ENCODE results near the gene MYBPC3.

MYBPC3 gene

GRCh38 chr11:47356129-47356997, 3.9 kb upstream of the MYBPC3 start:
- no peak for DNase-seq

GRCh38 chr11:47355283-47356128, 3.0 kb upstream of the MYBPC3 start:
- no peak for DNase-seq

- no peak for DNase-seq
Measured at GRCh38 chr11:47354913-47355282, 2.4 kb upstream of the MYBPC3 start.

GRCh38 chr11:47353978-47354774, 1.7 kb upstream of the MYBPC3 start:
- no peak for DNase-seq

GRCh38 chr11:47351156-47352126, 1.1 kb downstream of the MYBPC3 start:
- no peak for DNase-seq

GRCh38 chr11:47350315-47350714, 2.2 kb downstream of the MYBPC3 start:
- DNase-seq = no peak

DNA sequence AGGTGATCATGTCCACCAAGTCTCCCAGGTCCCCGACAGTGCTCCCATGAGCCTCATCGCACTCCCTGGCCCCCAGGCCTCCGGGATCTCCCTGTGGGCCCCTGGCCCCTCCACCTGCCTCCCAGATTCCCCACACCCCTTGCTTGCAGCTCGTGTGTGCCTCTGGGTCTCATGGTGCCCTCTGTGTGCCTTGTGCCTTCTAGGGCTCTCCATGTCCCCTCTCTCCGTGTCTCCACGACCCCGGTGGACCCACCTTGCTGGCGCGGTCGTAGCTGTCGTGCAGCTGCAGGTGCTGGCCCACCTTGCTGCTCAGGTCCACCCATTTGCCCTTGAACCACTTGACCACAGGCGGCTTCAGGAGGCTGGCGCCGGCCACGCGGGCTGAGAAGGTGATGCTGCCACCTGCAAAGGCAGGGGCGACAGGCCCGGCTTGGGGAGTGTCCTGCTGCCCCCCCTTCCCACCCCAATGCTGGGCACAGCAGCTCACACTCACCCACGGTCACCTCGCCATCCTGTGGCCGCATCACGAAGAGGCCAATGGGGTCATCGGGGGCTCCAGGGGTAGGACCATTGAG, 2.9 kb downstream of the MYBPC3 start:
- no peak for DNase-seq

GRCh38 chr11:47348859-47349258, 3.6 kb downstream of the MYBPC3 start:
- DNase-seq = no peak

DNA sequence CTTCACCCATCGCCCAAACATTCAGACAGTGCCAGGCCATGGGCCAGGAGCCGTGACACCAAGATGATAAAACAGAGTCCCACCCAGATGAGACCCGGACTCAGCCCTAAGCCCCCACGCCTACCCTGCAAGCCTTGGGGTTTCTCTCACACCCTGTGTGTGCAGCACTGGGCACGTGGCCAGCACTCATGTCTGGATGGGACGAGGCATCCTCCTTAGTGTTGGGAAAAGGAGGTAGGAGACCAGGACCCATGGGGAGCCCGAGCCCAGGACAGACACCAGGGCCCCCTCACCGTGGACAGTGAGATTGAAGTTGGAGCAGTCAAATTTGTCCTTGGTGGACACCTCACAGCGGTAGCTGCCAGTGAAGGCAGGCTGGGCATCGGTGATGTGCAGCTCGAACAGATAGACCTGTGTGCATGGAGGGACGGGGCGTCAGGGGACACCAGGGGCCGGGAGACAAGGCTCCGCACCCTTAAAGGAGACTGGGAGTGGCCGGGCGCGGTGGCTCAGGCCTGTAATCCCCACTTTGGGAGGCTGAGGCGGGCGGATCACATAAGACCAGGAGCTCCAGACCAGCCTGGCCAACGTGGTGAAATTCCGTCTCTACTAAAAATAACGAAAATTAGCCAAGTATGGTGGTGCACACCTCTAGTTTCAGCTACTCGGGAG, 4.2 kb downstream of the MYBPC3 start:
- no peak for DNase-seq

DNA sequence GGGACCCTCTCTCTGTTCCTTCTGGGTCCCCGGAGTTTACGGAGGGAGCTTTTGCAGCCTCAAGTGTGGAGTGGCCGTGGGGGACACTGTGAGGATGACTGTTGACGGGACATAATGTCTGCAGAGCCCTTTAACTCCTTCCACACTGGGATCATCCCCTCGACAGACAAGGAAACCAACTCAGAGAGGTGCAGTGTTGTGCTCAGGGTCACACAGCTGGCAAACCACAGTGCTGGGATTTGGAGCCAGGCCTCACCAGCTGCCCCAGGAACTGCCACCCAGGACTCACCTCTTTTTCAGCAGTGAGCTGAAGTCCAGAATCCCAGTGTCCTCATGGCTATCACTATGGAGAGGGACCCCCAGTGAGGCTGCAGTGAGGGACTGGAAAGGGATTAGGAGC, 5.4 kb downstream of the MYBPC3 start:
- DNase-seq = no peak

DNA sequence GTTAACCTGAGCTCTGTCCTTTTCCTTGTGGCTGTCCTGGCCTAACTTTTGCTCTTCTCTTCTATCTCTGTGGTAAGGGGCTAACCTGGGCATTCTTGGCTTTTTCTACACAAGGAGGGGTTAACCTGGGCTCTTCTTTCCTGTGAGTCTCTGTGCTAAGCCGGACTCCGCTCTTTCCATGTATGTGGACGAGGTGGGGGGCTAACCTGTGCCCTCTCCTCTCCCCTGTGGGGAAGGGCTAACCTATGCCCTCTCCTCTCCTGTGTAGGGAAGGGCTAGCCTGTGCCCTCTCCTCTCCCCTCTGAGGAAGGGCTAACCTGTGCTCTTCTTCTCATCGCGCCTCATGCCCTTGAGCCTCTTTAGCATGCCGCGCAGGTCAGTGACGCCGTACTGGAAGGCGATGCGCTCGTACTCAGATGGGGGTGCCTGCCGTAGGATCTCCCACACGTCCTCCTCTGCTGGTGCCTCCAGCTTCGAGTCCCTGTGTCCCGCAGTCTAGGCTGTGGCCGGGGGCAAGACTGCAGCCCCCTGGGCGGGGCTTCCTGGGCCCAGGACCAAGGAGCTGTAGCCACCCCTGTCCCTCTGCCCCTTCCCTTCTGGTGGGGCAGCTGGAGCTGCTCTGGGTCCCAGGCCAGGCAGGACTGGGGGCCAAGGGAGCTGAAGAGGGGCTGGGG, 6.5 kb downstream of the MYBPC3 start:
- no peak for DNase-seq

DNA sequence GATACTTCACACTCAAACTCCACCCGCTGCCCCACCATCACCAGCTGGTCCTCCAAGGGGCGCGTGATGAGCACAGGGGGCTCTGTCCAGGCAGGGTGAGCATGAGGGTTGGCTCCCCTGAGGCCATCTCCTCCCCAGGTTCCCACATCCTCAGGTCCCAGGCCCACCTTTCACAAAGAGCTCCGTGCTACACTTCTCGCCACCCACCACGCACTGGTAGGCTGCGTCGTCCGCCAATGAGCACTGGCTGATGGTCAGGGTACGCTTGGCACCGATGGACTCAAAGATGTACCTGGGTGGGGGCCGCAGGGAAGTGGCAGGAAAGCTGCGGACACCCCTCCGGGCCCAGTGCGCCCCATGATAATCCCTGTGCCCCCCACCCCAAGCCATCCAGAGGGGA, 9.6 kb downstream of the MYBPC3 start:
- no peak for DNase-seq

GRCh38 chr11:47342036-47342803, 10.3 kb downstream of the MYBPC3 start:
- no peak for DNase-seq

DNA sequence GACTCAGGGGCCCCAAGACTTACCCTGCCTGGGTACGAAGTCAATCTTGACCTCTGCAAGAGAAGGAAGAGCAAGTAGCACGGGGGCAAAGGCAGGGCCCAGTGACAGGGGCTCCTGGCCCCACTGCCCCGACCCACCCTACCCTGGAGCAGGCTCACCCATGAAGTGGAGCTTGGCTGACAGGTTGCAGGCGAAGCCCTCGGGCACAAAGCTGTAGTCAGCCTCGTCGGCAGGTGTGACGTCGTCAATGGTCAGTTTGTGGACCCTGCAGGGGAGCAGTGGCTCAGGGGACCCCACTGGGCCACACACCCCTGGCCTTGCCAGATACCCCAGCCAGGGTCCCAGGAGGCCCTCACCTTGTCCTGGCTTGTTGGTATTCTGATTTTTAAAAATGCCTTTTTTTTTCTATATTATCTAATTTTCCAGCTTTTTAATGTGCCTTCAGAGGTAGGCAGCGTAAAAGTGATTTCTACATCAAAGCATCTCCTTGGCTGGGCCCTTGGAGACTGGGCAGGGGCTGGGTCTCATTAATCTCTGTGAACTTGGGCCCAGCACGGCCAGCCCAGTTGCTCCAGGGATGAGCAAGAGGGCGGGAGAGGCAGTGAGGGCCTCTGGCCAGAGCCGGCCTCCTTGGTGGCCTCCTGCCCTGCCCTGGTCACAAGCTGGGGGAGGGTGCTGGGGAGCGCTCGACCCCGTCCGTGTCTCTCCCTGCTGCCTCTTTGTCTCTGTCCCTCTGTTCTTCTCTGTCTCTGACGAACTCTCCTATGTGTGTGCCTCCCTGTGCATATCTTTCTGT, 11.3 kb downstream of the MYBPC3 start:
- no peak for DNase-seq

DNA sequence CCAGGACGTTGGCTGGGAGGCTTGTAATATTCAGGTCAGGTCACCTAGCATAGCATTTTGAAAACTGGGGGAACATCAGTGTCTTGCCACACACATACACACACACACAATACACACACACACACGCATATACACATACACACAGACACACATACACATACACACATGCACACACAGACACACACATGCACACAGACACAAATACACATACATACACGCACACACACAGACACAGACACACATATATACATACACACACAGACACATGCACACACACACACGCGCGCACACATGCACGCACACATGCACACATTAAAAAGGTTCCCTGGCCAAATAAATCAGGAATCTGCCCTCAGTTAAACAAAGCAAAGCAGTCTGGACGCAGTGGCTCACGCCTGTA, 12.5 kb downstream of the MYBPC3 start:
- DNase-seq = no peak

DNA sequence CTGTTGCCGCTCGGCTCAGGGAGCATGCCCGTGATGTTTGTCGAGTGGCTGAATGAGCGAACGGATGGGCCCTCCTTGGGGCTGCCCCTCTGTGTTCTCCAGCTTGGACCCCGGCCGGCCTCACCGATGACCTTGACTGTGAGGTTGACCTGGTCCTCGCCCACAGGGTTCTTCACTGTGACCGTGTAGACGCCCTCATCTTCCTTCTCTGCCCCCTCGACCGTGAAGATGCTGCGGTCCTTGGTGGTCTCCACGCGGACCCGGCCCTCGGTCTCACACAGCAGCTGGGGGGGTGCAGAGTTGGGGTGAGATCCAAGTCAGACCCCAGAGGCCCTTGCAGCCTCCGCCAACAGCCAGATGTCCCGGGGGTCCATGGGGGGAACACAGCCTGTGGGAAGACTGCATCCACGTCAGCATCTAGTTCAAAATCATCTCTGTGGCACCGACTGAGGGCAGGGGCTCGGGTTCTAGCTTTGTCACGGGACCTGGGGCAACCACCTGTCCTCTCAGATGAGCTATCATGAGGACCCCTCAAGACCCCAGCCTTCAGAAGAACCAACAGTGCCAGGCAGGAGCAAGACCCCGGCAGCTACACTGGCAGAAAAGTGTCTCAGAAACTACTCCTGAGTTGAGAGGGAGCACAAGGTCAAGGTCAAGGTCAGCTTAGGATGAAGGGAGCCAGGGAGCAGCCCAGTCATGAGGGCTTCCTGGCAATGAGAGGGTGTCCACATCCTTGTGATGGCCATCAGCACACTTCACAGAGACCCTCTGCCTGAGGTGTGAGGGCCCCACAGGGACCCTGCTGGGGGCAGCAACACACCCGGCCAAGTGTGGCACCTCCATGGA, 13.9 kb downstream of the MYBPC3 start:
- DNase-seq = no peak

DNA sequence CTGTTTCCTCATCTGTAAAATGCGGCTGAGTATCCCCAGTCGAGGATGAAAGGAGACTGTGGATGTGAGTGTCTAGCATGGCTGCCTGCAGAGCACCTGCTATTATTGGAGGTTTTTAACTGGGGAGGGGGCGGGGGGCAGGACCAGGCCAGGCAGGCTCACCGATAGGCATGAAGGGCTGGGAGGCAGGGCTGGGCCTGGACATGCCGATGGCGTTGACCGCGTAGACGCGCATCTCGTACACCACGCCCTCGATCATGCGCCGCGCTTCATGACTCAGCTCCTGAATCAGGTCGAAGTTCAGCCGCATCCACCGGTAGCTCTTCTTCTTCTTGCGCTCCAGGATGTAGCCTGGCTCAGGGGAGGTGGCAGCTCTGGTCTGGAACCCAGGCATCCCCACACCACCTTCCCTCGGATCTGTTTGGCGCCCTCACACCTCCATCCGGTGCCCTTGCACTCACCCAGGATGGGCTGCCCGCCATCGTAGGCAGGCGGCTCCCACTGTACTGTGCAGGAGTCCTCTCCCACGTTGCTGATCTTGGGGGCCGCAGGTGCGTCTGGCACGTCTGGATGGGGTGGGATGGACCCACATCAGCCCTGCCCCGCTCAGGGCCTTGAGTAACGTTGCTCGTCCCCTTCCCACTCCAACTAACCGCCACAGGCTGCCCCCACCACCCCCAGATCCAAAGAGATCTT, 15.1 kb downstream of the MYBPC3 start:
- DNase-seq = no peak

Measured in activated naive CD4-positive, alpha-beta T cell (primary cell).